HUES64 (cell line): Measurements from ENCODE around the gene ZNF391. TPM values are rescaled to one million over a fixed set of nuclear protein-coding genes. Genes with fewer than 3 reads are reported as not detected.
"Not testable (repeated sequence)": the region's sequence is repeated elsewhere in the genome, so short reads cannot be mapped to it uniquely, and the experiment has no call there.

Experiments used
- H3K27ac ChIP-seq: 2 replicates; pipeline ENCODE4 v1.7.0; 2013; ENCODE audit warnings: low read depth, low read length, inconsistent platforms
- H3K27me3 ChIP-seq: 2 replicates; pipeline ENCODE4 v1.6.1; 2013; ENCODE audit warnings: mild to moderate bottlenecking, low read length; ENCODE audit not compliant: insufficient read depth
- H3K36me3 ChIP-seq: 2 replicates; pipeline ENCODE4 v1.6.1; 2013; ENCODE audit warnings: mild to moderate bottlenecking, low read length; ENCODE audit not compliant: insufficient read depth
- H3K4me1 ChIP-seq: 2 replicates; pipeline ENCODE4 v1.6.1; 2013; ENCODE audit warnings: mild to moderate bottlenecking, low read length, moderate library complexity; ENCODE audit not compliant: insufficient read depth
- H3K4me3 ChIP-seq: 2 replicates; pipeline ENCODE4 v1.5.1; 2013; ENCODE audit warnings: mild to moderate bottlenecking, low read length, moderate library complexity
- H3K9ac ChIP-seq: 2 replicates; pipeline ENCODE4 v1.6.1; 2013; ENCODE audit warnings: mild to moderate bottlenecking, low read depth, low read length
- H3K9me3 ChIP-seq: 2 replicates; pipeline ENCODE4 v1.6.1; 2013; ENCODE audit warnings: low read depth, low read length; ENCODE audit not compliant: insufficient read depth
- WGBS: fragments of 150-250, 120-280 bp; methylation state at CpG from one replicate; pipeline ENCODE4 v1.1.7; 2013; ENCODE audit warnings: missing lambda C conversion rate; 5-methylcytosine and 5-hydroxymethylcytosine counted together
- polyA plus RNA-seq, 2 experiments: library from polyadenylated mRNA; stranded (reverse); fragments of 50-300 nt; gene quantifications; one replicate each; pipeline ENCODE4 v1.2.3, GENCODE V29; 2013

ZNF391 gene
- polyA plus RNA-seq (2013, experiment 1 of 2) = 6.7 TPM
- polyA plus RNA-seq (2013, experiment 2 of 2) = 10.0 TPM

DNA sequence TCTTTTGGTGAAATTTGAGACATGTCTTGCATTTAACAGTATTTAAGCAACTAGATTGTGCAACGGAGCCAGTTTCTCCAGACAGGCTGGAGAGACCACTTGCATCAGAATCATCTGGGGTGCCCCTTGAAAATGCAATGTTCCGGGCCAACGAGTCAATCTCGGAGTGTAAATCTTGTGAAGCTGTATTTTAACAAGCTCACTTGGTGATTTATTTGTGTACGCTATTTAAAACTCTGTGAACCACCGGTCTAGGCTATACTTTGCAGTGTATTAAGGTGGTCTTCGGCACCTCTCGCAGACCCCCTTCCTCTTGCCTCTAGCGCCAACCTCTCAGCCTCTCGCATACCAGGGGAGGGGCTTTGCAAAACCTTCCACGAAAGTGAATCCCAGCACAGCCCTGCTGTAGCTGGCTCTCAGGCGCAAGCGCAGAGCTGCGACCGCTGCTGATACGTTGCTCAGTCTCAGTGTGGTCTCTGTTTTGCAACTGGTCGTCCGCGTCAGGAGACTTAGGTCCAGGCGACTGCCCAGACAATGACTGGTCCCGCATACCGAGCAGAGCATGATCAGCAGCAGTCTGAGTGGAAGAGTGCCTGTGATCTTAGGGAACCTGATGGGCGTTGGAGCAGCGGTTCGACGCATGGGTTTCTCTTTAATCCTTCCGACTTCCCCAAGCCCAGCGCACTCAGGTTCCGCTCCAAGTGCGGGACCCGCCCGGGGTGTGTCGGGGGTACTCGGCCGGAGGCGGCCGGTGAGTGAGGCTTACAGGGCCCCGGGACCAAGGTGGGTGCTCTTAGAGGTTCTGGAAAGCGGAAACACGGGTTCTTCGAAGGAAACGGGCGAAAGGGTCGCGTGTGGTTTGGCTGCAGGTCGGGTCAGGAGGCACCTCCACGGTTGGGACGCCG, at the start of gene ZNF391:
Gene ZNF391, plus strand, starts transcription at position 467 of the 905 bp plus-strand sequence. CDS start 11,612 bp downstream, outside the sequence.
- H3K27ac ChIP-seq = peak within 1 kb of the TSS; percentile 74; the same call in 1 of the 2 replicates
- peaks cover 2% of the 10 kb centered on the region; the same call in 1 of the 2 replicates for H3K27me3 ChIP-seq
- peaks cover 6% of the 10 kb centered on the region for H3K9me3 ChIP-seq
- peak within 1 kb of the TSS; percentile 67 for H3K9ac ChIP-seq
- peak within 1 kb of the TSS; percentile 75 for H3K4me3 ChIP-seq
- H3K4me1 ChIP-seq = peaks cover 5% of the 10 kb centered on the region; the same call in 1 of the 2 replicates
- WGBS = 2% methylated on average over 49 of the region's 49 CpGs
- no peaks in the 10 kb centered on the region for H3K36me3 ChIP-seq

DNA sequence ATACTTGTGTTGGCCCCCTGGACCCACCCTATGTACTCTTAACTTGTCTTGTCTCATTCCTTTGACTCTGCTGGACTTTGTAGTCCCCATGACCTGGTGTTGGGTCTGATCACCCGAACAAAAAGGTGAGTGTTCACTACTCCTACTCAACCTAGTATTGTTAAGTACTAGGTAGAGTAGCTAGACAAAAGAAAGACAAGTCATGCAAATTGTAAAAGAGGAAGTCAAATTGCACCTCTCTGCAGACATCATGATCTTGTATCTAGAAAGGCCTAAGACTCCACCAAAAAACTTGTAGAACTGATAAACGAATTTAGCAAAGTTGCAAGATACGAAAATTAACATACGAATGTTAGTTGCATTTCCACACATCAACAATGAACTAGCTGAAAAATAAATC, 35.7 kb upstream of the ZNF391 start:
- H3K9me3 ChIP-seq = peaks cover 11% of the 10 kb centered on the region
- no peaks in the 10 kb centered on the region for H3K36me3 ChIP-seq
- no peak overlapping the region for H3K4me3 ChIP-seq
- no peak overlapping the region for H3K9ac ChIP-seq
- H3K27me3 ChIP-seq = no peaks in the 10 kb centered on the region
- H3K4me1 ChIP-seq = no peaks in the 10 kb centered on the region
- no peak overlapping the region for H3K27ac ChIP-seq
- WGBS = 95% methylated on average over 3 of the region's 4 CpGs

GRCh38 chr6:27358786-27359185, 29.8 kb upstream of the ZNF391 start:
- peaks cover 38% of the 10 kb centered on the region for H3K36me3 ChIP-seq
- H3K27ac ChIP-seq = no peak overlapping the region
- peaks cover 46% of the 10 kb centered on the region for H3K9me3 ChIP-seq
- H3K4me3 ChIP-seq = no peak overlapping the region
- H3K9ac ChIP-seq = no peak overlapping the region
- H3K27me3 ChIP-seq = no peaks in the 10 kb centered on the region
- WGBS = 80% methylated on average over 1 of the region's 2 CpGs
- no peaks in the 10 kb centered on the region for H3K4me1 ChIP-seq

DNA sequence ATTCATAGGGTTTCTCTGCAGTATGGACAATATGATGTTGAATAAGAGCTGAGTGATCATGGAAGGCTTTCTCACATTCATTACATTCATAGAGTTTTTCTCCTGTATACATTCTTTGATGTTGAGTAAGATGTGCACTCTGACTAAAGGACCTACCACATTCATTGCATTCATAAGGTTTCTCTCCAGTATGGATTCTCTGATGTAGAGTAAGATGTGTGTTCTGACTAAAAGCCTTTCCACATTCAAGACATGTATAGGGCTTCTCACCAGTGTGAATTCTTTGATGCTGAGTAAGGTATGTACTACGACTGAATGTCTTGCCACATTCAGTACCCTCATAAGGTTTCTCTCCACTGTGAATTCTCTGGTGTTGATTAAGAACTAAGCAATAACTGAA, 29.3 kb upstream of the ZNF391 start:
- Histone ChIP-seq H3K9ac (no peak overlapping the region), H3K4me3 (no peak overlapping the region), H3K27me3 (no peaks in the 10 kb centered on the region), H3K27ac (no peak overlapping the region), H3K9me3 (peaks cover 46% of the 10 kb centered on the region), H3K36me3 (peaks cover 38% of the 10 kb centered on the region), H3K4me1 (no peaks in the 10 kb centered on the region)
- no CpG with 5 or more reads among the region's 1 CpG for WGBS

GRCh38 chr6:27368202-27368601, 20.4 kb upstream of the ZNF391 start:
- H3K4me1 ChIP-seq = no peaks in the 10 kb centered on the region
- H3K4me3 ChIP-seq = no peak overlapping the region
- WGBS = 97% methylated on average over 5 of the region's 5 CpGs
- H3K27me3 ChIP-seq = no peaks in the 10 kb centered on the region
- H3K27ac ChIP-seq = no peak overlapping the region
- peaks cover 16% of the 10 kb centered on the region for H3K9me3 ChIP-seq
- H3K9ac ChIP-seq = no peak overlapping the region
- peaks cover 8% of the 10 kb centered on the region; the same call in 1 of the 2 replicates for H3K36me3 ChIP-seq

DNA sequence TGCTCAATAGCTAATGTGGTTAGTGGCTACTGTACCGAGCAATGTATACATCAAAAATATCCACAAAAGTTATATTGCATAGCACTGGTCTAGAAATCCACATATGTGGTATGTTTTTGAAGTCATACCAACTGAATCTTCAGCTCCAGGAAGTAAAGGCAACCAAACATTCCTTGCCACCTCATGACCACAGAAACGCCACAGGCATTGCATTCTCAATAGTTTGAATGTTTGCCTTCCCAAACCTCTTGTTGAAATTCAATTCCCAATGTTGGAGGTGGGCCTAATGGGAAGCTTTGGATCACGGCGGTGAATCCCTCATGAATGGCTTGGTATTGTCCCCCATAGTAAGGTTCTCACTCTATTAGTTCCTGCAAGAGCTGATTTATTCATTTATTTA, 18.2 kb upstream of the ZNF391 start:
- H3K9ac ChIP-seq = no peak overlapping the region
- H3K4me1 ChIP-seq = peaks cover 7% of the 10 kb centered on the region
- no peak overlapping the region for H3K27ac ChIP-seq
- peaks cover 3% of the 10 kb centered on the region; the same call in 1 of the 2 replicates for H3K27me3 ChIP-seq
- H3K4me3 ChIP-seq = no peak overlapping the region
- H3K36me3 ChIP-seq = peaks cover 8% of the 10 kb centered on the region; the same call in 1 of the 2 replicates
- 96% methylated on average over 4 of the region's 4 CpGs for WGBS
- peaks cover 16% of the 10 kb centered on the region for H3K9me3 ChIP-seq

DNA sequence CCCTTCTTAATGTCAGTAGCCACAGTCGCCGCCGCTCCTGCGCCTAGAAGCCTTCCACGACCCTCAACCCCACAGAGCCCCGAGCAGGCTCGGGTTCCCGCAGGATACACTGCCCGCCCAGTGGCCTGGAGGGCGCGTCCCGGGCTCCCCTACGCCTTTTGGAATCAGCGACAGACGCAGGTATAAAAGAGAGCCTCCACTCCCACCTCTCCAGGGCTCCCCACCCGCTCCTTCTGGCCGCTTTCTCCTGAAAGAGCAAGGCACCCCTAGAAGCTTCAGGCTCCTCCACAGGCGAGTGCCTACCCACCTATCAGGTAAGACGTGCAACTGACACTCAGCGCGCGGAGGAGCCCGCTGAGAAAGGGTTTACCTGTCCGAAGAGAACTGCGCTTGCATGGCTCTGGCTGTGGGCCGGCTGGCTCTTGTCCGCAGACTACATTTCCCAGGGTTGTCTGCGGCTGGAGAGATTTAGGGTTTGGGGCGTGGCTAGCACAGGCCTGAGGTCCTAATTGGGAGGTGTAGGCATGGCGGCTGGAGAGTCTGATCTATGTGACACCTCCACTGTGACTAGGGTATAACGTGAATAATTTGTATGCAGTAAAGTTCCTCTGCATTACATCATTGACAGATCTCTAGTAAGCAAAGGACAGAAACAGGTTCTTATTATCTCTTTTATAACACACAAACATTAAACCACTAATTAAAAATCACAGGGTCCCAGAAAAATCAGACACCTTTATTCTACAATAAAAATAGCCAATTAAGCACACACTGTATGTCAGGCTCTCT, 13.5 kb upstream of the ZNF391 start:
- Histone ChIP-seq H3K27ac (no peak overlapping the region), H3K9ac (peak overlapping the region; percentile 39), H3K4me3 (peak overlapping the region; percentile 93), H3K36me3 (no peaks in the 10 kb centered on the region), H3K9me3 (no peaks in the 10 kb centered on the region), H3K4me1 (peaks cover 46% of the 10 kb centered on the region), H3K27me3 (peaks cover 3% of the 10 kb centered on the region; the same call in 1 of the 2 replicates)
- WGBS = under 1% methylated on average over 30 of the region's 31 CpGs

GRCh38 chr6:27375613-27376079, 12.9 kb upstream of the ZNF391 start:
- WGBS = 35% methylated on average over 7 of the region's 7 CpGs
- H3K4me3 ChIP-seq = peak overlapping the region; percentile 93
- no peak overlapping the region for H3K9ac ChIP-seq
- peaks cover 3% of the 10 kb centered on the region; the same call in 1 of the 2 replicates for H3K27me3 ChIP-seq
- peaks cover 46% of the 10 kb centered on the region for H3K4me1 ChIP-seq
- no peak overlapping the region for H3K27ac ChIP-seq
- no peaks in the 10 kb centered on the region for H3K36me3 ChIP-seq
- no peaks in the 10 kb centered on the region for H3K9me3 ChIP-seq

GRCh38 chr6:27378406-27378805, 10.2 kb upstream of the ZNF391 start:
- H3K36me3 ChIP-seq, H3K4me3 ChIP-seq, H3K9me3 ChIP-seq, H3K27me3 ChIP-seq, H3K9ac ChIP-seq: not testable (repeated sequence)
- 12% methylated on average over 4 of the region's 4 CpGs for WGBS
- peaks cover 46% of the 10 kb centered on the region for H3K4me1 ChIP-seq
- H3K27ac ChIP-seq = peak overlapping the region; percentile 71; the same call in 1 of the 2 replicates

DNA sequence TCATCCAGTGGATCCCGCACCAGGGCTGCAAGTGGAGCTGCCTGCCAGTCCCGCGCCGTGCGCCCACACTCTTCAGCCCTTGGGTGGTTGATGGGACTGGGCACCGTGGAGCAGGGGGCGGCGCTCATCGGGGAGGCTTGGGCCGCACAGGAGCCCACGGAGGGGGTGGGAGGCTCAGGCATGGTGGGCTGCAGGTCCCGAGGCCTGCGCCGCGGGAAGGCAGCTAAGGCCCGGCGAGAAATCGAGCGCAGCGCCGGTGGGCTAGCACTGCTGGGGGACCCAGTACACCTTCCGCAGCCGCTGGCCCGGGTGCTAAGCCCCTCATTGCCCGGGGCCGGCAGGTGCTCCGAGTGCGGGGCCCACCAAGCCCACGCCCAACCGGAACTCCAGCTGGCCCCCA, 7.6 kb upstream of the ZNF391 start:
- H3K9me3 ChIP-seq, H3K9ac ChIP-seq, H3K4me3 ChIP-seq, H3K27ac ChIP-seq, H3K27me3 ChIP-seq, H3K36me3 ChIP-seq: not testable (repeated sequence)
- WGBS = 97% methylated on average over 30 of the region's 30 CpGs
- H3K4me1 ChIP-seq = peaks cover 32% of the 10 kb centered on the region

DNA sequence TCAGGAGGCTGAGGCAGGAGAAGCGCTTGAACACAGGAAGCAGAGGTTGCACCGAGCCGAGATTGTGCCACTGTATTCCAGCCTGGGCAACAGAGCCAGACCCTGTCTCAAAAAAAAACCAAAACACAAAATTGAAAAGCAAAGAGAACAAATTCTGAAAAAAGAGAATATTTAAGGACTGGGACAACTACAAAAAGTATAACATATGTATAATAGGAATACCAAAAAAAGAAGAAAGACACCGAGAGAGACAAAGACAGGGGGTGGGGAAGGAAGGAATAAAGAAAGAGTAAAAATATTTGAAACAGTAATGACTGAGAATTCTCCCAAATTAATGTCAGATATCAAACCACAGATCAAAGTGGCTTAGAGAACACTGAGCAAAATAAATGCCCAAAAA, 5.5 kb upstream of the ZNF391 start:
- Histone ChIP-seq H3K4me1 (peaks cover 19% of the 10 kb centered on the region), H3K9ac (no peak overlapping the region), H3K9me3 (peaks cover 6% of the 10 kb centered on the region), H3K27ac (no peak overlapping the region), H3K36me3 (no peaks in the 10 kb centered on the region), H3K27me3 (peaks cover 2% of the 10 kb centered on the region; the same call in 1 of the 2 replicates), H3K4me3 (no peak overlapping the region)
- WGBS = 62% methylated on average over 3 of the region's 4 CpGs
